Activated T-cell treated with anti-CD3 and anti-CD28 coated beads for 4 hours (primary cell): ENCODE measurements around the gene RSU1.
A peak's percentile ranks its signal among the peaks of the same experiment; 100 is the strongest.

Source experiments
- DNase-seq: peaks from one replicate; pipeline ENCODE4 v3.0.0-alpha.2; 2020

Gene RSU1

DNA sequence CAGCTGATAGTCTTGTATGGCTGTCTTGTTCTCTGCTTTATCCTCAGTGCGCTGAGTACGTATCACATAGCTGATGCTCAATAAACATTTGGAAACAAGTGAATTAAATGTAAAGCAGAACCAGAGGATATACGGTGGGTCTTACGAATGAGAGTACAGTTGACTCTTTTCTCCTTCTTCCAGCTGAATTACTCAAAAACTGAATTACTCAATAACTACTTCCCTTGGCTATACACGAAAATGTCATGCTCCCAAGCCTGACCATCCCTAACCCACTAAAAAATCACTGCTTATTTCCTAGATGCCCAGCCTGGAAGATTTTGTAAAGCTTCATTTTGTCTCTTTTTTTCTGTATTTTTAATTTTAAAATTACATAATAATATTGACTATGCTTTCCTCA lies 3.2 kb upstream of the RSU1 start:
- no peak for DNase-seq

DNA sequence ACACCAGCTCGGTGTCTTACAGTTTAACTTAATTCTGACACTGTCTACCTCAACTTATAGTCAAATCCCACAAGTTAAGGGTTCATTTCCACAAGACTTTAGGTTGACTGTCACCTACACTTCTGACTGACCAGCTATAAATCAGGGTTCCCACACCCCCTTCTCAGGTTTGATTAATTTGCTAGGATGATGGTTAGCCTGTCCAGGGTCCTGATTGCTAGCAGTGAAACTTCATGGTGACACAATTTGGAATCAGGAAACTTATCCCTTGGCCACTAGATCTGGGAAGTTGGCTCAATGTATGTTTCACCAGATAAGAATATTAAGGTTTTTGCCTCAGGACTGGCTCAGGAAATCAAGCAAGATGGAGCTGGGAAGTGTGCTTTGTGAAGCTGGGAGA lies 2.8 kb upstream of the RSU1 start:
- no peak for DNase-seq

DNA sequence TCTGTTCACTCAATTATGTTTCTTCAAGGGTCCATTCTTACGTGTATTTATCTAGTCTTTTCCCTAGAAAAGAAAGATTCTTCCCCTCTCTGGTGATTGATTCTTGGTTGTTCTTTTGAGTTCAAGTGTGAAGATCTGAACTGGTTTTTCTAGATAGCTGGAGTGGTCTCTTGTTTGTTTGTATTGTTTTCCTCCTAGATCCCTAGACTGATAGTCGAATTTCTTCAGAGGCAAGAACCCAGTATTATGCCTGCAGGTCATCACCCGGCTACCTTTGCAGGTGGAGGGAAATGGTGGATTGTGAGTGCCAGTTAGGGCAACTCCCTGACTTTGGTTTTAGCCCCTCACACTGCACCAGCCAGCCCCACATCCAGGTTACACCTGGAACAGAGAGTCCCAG lies 2.2 kb upstream of the RSU1 start:
- DNase-seq: no peak

DNA sequence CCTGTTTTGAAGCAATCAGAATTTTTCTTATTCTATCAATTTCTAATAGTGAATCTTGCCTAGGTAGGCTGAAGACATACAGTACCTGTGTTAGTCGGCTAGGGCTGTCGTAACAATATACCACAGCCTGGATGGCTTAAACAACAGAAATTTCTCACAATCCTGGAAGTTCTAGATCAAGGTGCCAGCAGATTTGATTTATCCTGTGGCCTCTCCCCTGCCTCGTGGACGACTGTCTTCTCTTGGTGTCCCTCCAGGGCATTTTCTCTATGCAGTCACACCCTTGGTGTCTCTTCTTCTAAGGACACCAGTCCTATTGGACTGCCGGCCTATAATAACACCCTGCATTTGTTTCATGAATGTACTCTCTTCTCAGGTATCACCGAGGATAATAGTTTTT lies 1.8 kb upstream of the RSU1 start:
- no peak for DNase-seq

DNA sequence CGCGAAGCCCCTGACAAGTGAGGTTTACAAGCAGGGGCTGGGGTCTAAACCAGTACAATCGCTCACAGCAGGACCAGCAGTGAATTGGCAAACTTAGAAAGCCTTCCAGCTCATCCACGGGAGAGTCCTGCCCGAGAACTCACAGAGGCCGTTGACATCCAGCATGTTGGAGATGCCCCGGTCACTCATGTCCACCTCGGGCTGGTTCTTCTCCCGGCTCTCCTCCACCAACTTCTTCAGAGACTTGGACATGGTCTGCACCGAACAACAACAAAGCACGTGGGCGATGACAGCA lies 447 bp downstream of the RSU1 start:
- no peak for DNase-seq

DNA sequence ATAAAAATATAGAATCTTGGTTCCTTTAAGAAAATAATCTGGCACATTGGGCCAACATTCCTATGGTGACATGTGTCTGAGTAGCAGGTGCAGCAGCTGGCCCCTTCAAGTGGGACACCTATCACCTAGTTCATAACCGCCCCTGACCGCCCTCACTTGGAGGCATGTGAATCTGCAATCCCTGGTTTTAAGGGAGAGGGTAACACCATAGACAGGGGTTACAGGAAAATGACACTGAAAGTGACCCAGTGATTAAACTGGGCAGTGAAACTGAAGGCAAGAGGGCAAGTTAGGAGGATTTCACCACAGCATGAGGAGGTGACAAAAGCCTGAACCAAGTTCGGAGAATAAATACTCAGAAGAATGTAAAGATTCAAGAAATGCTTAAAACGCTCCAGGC lies 1.1 kb downstream of the RSU1 start:
- no peak for DNase-seq

DNA sequence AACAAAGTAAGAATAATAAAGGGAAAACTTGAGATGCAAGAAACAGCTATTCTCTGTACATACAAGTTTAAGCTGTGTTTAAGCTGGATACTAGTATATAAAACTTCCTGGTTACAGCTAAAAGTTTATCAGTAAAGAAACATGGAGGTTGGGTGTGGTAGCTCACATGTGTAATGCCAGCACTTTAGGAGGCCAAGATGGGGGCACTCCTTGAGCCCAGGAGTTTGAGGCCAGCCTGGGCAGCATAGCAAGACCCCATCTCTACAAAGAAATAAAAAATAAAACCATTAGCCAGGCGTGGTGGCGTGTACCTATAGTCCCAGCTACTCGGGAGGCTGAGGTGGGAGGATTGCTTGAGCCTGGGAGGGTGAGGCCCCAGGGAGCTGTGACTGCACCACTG lies 3.2 kb downstream of the RSU1 start:
- no peak for DNase-seq

DNA sequence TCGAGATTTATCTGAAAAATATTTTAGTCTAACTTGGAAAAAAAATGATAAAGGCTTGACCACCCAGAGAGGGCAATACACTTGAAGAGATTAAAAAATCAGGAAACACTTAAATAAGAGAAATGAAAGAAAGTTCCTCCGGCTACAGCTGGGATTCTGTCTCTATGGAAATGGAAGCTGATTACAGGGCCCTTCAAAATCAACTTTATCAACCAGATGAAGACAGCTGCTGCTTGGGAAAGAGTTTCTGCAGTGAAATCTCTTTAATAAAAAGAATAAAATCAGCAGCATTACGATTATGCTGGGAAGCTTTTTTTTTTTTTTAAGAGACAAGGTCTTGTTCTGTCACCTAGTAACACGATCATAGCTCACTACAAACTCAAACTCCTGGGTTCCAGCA lies 4.5 kb downstream of the RSU1 start:
- DNase-seq: no peak

DNA sequence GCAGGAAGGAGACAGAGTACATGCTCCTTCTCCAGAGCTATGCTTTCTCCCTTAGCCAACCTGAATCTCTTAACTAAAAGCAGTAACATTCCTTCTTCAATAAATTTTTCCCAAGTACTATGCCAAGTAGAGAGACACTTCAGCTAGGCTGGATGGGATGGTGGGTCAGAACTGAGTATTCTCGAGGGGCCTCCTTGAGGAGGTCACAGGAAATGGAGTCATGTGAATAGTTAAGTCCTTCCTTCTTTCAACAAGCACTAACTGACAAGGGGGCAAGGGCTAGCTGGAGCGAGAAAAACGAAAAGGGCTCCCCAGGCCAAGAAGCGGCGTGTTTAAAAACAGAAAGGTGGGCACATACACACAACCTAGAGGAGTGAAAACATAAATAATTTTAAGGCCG lies 5.5 kb downstream of the RSU1 start:
- DNase-seq: no peak

DNA sequence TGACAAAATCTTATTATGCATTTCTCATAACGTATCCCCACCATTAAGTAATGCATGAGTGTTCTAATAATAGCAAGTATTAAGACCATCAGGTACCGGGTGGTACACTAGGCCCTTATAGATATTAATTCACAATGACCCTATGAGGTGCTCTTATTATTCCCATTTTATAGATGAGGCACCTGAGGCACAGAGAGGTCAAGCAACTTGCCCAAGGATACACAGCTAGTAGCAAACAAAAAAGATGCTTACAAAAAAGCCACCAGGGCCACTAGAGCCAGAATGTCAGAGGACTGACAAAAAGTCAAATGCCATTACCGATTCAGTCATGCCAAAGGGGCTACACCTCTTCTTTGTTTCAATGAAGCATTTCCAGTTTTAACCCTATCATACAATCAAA lies 5.9 kb downstream of the RSU1 start:
- no peak for DNase-seq

DNA sequence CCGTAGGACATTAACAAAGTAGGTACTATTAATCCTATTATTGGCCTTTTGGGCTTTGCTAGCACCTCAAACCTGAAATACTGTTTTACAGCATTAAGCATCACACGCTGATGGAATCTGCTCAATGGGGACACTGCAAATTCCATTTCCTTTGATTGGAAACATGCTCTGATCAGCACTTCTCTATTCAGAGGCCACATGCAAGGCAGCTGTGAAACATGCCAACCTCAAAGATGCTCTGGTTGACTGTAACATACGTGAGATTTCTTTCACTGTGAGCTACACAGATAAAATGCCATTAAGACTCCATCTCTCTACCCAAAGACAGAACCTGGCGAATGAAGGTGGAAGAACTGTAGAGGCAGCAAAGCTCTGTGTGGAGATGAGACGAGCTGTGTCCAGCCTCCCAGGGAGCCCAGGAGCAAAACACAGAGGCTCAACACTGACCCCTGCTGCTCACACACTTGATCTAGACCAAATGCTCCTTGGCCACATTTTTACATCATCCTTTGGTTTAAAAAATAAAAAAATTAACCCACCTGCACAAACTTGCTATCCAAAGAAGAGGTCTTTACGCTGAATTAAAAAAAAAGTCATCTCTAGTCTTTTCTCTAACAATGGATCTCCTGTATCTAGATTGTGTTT lies 8.0 kb downstream of the RSU1 start:
- DNase-seq: peak; percentile 30

DNA sequence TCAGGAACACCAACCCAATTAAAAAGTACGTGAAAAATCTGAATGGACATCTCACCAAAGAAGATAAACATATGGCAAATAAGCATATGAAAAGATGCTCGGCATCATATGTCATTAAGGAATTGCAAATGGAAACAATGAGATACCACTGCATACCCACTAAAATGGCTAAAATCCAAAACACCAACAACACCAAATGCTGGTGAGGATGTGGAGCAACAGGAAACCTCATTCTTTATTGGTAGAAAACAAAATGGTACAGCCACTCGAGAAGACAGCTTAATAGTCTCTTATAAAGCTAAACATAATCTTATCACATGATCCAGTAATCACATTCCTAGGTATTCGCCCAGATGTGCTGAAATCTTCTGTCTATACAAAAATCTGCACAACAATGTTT lies 13.1 kb downstream of the RSU1 start:
- DNase-seq: no peak

DNA sequence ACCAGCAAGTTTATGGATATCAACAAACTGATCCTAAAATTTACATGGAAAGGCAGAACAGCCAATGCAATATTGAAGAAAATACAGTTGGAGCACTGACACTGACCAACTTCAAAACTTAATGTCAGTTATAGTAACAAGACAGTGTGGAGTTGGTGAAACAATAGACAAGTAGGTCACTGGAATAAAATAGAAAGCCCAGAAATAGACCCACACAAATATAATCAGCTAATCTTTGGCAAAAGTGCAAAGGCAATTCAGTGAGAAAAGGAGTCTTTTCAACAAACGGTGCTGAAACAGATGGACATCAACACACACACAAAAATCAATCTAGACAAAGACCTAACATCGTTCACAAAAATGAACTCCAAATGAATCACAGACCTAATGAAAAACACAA lies 13.8 kb downstream of the RSU1 start:
- no peak for DNase-seq

DNA sequence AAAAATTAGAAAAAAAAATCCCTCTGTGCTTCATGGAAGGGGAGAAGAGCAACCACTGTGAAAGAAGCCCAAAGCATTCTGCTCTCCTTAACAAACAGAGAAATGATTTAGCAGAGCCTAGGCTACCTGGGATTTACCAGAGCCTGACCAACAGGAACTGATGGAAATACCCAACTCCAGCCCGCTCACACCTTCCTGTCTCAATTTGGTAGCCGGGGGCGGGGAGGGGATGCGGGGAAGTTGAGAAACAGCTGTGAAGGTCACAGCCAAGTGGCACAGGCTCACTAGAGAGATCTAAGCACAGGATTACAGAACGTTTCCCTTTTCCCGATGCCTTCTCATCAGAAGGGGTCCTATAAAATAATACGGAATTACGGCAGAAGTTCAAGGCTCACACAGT lies 17.6 kb downstream of the RSU1 start:
- DNase-seq: no peak

DNA sequence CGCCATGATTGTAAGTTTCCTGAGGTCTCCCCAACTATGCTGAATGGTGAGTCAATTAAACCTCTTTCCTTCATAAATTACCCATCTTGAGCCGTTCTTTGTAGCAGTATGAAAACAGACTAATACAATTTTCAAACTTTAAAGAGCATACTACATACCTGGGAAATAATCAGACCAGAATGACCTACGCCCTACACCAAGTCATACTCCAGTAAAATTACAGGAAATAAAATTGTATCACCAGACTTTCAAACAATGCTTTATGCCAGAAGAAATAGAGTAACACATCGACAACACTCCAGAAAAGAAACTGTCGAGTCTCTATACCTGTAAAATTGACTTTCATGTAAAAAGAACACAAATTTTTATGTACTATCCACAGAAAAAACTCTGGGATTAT lies 18.7 kb downstream of the RSU1 start:
- DNase-seq: no peak

DNA sequence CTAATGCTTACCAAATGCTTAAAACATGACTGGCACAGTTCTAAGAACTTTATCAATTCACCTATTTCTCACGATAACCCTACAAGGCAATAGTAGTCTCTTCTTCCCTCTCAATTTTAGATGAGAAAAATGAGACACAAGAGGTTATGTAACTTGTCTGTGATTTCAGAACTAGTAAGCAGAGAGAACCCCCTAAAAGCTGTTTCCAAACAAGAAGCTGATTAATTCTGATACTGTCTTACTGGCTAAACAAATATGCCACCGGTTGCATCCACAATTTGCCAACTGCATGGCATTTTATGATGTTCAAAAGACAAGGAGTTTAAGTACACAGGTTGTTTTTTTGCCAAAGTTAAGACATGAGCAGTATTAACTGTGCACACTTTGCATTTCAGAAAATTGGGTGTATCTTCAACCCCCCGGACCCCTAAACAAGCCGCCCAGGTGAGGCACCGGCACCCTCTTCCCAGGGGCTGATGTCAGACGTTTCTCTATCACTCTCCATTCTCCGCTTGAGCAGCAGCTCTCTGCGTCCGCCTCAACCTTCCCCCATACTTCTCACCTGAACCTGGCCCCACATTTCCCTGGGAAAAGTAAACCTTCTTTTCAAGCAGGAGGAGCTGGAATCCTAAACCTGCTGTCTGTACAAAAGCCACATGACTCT lies 21.7 kb downstream of the RSU1 start:
- no peak for DNase-seq

DNA sequence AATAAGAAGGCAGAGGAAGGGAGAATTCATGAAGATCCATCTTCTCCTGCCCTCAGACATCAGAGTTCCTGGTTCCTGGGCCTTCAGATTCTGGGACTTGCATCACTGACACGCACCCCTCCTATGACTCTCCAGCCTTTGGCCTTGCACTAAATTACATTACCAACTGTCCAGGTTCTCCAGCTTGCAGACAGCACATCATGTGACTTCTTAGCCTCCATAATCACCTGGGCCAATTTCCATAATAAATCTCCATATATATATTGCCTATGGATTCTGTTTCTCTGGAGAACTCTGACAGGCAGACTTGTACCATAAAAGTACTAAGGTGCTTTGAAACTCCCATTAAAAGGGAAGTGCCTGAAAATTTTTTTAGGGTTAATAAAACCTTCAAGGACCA lies 23.2 kb downstream of the RSU1 start:
- no peak for DNase-seq

DNA sequence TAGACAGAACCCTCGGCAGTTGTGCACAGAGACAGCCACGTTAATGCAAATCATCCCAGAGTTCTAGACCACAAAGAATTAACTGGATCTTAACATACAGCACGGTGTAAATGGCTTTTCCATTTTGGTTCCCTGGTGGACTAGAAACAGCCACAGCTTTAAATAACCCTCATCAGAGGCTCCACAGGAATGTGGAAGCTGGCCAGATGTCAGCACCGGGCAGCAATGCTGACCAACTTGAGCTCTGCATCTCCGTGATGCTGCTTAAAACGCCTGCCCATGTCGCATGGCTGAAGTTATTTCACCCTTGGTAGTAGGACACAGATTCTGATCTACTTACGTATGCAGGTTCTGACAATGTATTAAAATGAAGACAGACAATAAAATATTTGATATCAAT lies 24.5 kb downstream of the RSU1 start:
- DNase-seq: no peak

DNA sequence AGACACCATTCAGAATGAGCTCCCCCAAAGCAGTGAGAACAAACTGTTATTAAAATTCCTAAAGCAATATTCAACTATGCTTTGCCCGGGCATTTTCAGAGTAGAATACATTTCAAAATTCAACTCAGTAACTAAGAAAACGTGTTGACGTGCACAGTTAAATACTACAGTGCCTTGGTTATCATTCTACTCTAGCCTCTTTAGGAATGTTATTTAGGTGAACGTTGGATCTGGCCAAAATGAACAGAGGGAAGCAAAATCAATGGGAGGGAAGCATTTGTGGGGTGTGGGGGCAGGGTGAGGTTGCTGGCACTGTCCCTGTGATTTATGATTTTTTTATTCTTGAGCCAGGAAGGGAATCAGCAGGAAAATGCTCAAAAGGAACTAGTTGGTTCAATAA lies 27.5 kb downstream of the RSU1 start:
- no peak for DNase-seq

DNA sequence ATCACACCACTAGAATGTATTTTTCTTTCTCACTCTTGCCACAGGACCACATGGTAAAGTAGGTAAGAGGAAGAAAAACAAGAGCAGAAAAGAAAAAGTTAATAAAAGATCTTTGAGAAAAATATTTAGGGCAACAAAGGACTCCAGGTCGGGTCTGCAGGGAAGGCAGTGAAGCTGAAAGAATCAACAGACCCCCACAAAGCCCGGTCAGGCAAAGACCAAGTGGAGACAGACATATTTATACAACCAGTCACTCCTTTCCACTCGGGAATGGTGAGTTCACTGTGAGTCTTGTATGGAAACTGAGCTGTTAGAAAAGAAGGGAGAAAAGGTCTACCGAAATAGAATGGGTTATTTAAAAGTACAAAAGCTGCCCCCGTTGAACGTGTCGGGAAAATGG lies 28.0 kb downstream of the RSU1 start:
- no peak for DNase-seq

DNA sequence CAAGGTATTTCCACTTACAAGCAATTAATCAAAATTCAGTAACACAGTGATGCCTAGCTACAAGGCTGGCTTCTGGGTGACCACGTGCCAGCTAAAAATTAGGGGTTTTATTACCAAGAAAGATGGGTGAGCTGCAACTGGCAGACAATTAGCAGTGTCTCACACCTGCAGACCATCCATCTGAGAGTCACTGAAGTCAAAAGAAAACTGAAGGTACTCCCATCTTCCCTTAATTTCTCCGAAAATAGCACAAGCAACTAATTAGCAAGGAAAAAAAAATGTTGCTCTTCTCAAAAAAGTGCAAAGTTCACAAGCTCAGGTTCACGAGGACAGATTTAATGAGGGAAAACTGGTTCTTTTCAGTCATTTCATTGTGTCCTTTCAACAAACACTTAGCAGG lies 28.4 kb downstream of the RSU1 start:
- no peak for DNase-seq

DNA sequence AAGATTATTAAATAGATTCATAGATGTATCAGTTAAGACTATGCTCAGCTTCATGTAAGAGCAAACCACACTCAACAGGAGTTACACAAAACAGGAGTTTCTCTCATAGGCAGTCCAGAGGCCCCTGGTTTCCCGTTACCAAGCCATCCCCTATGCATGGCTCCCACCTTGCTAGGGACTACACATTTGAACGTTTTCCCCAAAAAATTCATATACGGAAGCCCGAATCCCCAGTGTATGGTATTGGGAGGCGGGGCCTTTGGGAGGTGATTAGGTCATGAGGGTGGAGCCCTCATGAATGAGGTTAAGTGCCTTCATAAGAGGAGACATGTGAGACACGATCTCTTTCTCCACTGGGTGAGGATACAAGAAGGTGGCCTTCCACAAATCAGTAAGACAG lies 29.1 kb downstream of the RSU1 start:
- DNase-seq: no peak

DNA sequence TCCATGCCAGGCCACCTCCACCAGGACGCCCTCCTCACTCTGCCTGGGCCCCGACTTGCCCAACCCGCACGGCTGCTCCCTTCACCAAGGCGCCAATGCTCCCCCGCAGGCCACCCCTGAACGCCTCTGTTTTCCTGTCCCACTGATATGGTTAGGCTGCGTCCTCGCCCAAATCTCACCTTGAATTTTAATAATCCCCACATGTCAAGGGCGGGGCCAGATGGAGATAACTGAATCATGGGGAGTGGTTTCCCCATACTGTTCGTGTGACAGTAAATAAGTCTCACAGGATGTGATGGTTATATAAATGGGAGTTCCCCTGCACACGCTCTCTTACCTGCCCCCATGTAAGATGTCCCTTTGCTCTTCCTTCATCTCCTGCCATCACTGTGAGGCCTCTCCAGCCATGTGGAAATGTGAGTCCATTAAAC lies 29.8 kb downstream of the RSU1 start:
- DNase-seq: peak; percentile 57

DNA sequence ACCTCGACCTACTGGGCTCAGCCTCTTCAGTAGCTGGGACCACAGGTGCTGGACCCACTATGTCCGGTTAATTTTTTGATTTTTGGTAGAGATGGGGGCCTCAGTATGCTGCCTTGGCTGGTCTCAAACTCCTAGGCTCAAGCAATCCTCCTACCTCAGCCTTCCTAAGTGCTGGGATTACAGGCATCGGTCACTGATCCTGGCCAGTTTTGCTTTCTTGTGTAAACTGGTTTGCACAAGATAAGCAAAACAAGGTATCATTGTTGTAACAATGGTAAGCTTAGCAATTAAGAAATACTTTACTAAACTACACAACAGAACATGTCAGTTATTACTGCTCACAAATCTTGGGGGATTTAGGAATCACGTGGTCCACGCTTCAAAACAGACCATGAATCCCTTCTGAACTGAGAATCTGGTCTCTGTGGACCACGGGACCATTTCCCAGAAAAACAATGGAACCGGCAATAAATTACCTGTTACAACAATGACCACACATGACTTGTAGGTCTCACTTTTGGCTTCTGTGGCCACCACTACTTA lies 36.8 kb downstream of the RSU1 start:
- DNase-seq: no peak

DNA sequence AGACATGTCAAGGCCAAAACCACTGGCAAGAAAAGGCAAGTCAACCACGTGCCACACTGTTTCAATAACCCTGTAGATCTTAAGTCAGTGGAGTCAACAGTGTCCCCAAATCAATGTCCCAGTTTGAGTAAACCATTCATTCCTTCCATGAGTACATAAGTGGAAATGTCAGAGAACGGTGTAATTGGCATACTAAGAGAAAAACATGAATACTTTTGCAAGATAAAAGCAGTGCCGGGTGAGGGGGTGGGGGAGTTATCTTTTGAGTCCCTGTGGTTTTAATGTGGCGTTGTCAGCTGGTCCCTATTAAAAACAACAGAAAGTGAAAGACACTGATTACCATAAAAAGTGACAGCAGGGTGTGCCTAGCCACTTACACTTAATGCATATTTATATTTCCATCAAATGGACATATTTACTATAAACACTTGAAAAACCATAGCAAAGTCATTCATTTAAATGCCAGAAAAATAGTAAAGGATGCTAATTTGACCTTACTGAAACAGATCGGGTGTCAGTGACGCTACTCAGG lies 37.8 kb downstream of the RSU1 start:
- peak; percentile 48 for DNase-seq
